Testis (tissue), 3 donors: ENCODE results near the gene GNAT1. TPM values are rescaled to one million over a fixed set of nuclear protein-coding genes. Genes with fewer than 3 reads are reported as not detected.
"Not testable (repeated sequence)": the region's sequence is repeated elsewhere in the genome, so short reads cannot be mapped to it uniquely, and the experiment has no call there.

Experiments
- DNase-seq: peaks from one replicate; pipeline ENCODE4 v3.0.0-alpha.2; 2019
- H3K27ac ChIP-seq, 2 donors: fragments of 200-600 bp; sonication (generic); one replicate each; pipeline ENCODE4 v1.5.1; 2019
- H3K27me3 ChIP-seq: fragments of 200-600 bp; sonication (generic); one replicate; pipeline ENCODE4 v1.5.1; 2019
- H3K36me3 ChIP-seq: fragments of 200-600 bp; sonication (generic); one replicate; pipeline ENCODE4 v1.5.1; 2017; ENCODE audit warnings: low read depth; ENCODE audit errors: missing control alignments
- H3K4me1 ChIP-seq: fragments of 200-600 bp; sonication (generic); one replicate; pipeline ENCODE4 v1.5.1; 2019
- H3K4me3 ChIP-seq, 2 donors: fragments of 200-600 bp; sonication (generic); one replicate each; pipeline ENCODE4 v1.5.1; 2017 to 2019
- H3K9me3 ChIP-seq: fragments of 200-600 bp; sonication (generic); one replicate; pipeline ENCODE4 v1.5.1; 2017
- CTCF ChIP-seq, 3 experiments: fragments of 450-650 bp in 2 of 3; fragments of 200-600 bp in 1 of 3; sonication (generic) in 1 of 3; IDR thresholded peaks; one replicate each; pipeline ENCODE4 v1.5.1; 2016 to 2019; ENCODE audit warnings: antibody characterized with exemption in 3 of 3, mild to moderate bottlenecking in 2 of 3, moderate library complexity in 1 of 3
- POLR2A ChIP-seq: fragments of 450-650 bp; IDR thresholded peaks from one replicate; pipeline ENCODE4 v1.6.1; 2017; ENCODE audit warnings: antibody characterized with exemption, mild to moderate bottlenecking, moderate library complexity
- WGBS, 2 donors: methylation state at CpG; one replicate each; pipeline ENCODE4 v1.1.5; 2018; 5-methylcytosine and 5-hydroxymethylcytosine counted together
- intact Hi-C: fragments of 100-400 bp; cut with DNase I; formaldehyde crosslinking; loops from one replicate; pipeline ENCODE4 v1.15.1; 2023; ENCODE audit warnings: low total_unique reads
- polyA plus RNA-seq: library from polyadenylated mRNA; stranded (reverse); fragments of 350-450 nt; fragmentation: Illumina TruSeq; extraction: RNeasy Lipid Tissue Mini Kit (QIAGEN cat#74804); gene quantifications from one replicate; pipeline ENCODE4 v1.2.3, GENCODE V29; 2014; ENCODE audit warnings: low read depth, low replicate concordance; ENCODE audit not compliant: insufficient read depth
- total RNA-seq, 2 donors: library from RNA; depleted of rRNA; stranded (reverse); fragments of >200 nt; gene quantifications; one replicate each; pipeline ENCODE4 v1.2.3, GENCODE V29; 2016

Gene GNAT1
- total and polyA plus RNA-seq, 3 donors from 2014 or later: 0.93 to 2.3 (median 1.2) TPM

GRCh38 chr3:50241713-50242380 lies 50.4 kb downstream of the GNAT1 start:
- no peak for DNase-seq
- intact Hi-C loops: no loop called here
- Histone ChIP-seq H3K4me3 (no peak overlapping the region), H3K36me3 (no peaks in the 10 kb centered on the region), H3K27me3 (no peaks in the 10 kb centered on the region), H3K9me3 (no peaks in the 10 kb centered on the region), H3K27ac (peak overlapping the region; percentile 58 to 63), H3K4me1 (peaks cover 65% of the 10 kb centered on the region)
- 75 to 82% methylated on average over 6 to 7 of the region's 7 CpGs for WGBS, 2 donors
- TF ChIP-seq CTCF (IDR thresholded peaks at IDR 0.05) (no peak), POLR2A (no peak)

- no peaks in the 10 kb centered on the region for H3K27me3 ChIP-seq
- H3K4me3 ChIP-seq: no peak overlapping the region
- no peak for DNase-seq
- peaks cover 71% of the 10 kb centered on the region for H3K4me1 ChIP-seq
- no peak for TF ChIP-seq POLR2A
- TF ChIP-seq CTCF (IDR thresholded peaks at IDR 0.05): no peak
- peak overlapping the region; percentile 58 to 63 for H3K27ac ChIP-seq
- WGBS, 2 donors: 63 to 68% methylated on average over 3 of the region's 3 CpGs
- H3K9me3 ChIP-seq: no peaks in the 10 kb centered on the region
- no peaks in the 10 kb centered on the region for H3K36me3 ChIP-seq
- intact Hi-C loops: no loop called here
These were observed 51.0 kb downstream of the GNAT1 start for GRCh38 chr3:50242381-50242770.

GRCh38 chr3:50242851-50243542 lies 51.6 kb downstream of the GNAT1 start:
- H3K27ac ChIP-seq: peak overlapping the region; percentile 58 to 63
- H3K4me1 ChIP-seq: peaks cover 72% of the 10 kb centered on the region
- no peaks in the 10 kb centered on the region for H3K9me3 ChIP-seq
- WGBS, 2 donors: 40 to 45% methylated on average over 11 to 14 of the region's 14 CpGs
- intact Hi-C loops: no loop called here
- peak; percentile 45 for DNase-seq
- H3K27me3 ChIP-seq: no peaks in the 10 kb centered on the region
- H3K4me3 ChIP-seq: no peak overlapping the region
- H3K36me3 ChIP-seq: no peaks in the 10 kb centered on the region
- TF ChIP-seq POLR2A (no peak), CTCF (IDR thresholded peaks at IDR 0.05) (no peak)

- Histone ChIP-seq H3K27ac (peak overlapping the region; percentile 58 to 63), H3K27me3 (no peaks in the 10 kb centered on the region), H3K4me1 (peaks cover 70% of the 10 kb centered on the region), H3K4me3 (no peak overlapping the region), H3K36me3 (no peaks in the 10 kb centered on the region), H3K9me3 (no peaks in the 10 kb centered on the region)
- intact Hi-C loops: no loop called here
- no peak for TF ChIP-seq CTCF (IDR thresholded peaks at IDR 0.05)
- no peak for TF ChIP-seq POLR2A
- no peak for DNase-seq
- 66 to 84% methylated on average over 4 of the region's 4 CpGs for WGBS, 2 donors
These were observed 52.1 kb downstream of the GNAT1 start for GRCh38 chr3:50243543-50243895.

GRCh38 chr3:50244813-50245212 lies 53.4 kb downstream of the GNAT1 start:
- DNase-seq, H3K27me3 ChIP-seq, H3K4me3 ChIP-seq, H3K36me3 ChIP-seq, intact Hi-C loops, H3K9me3 ChIP-seq: not testable (repeated sequence)
- Histone ChIP-seq H3K4me1 (peaks cover 72% of the 10 kb centered on the region), H3K27ac (peak overlapping the region; percentile 59 to 87)
- WGBS, 2 donors: 64 to 76% methylated on average over 6 of the region's 6 CpGs
